Panc1 (cell line): ENCODE data around the gene ATCAY. TPM values are rescaled to one million over a fixed set of nuclear protein-coding genes. Genes with fewer than 3 reads are reported as not detected.
"Not testable (repeated sequence)": the region's sequence is repeated elsewhere in the genome, so short reads cannot be mapped to it uniquely, and the experiment has no call there.

Experiments used
- ATAC-seq: fragments of 200-7000 bp; cut with Tn5 transposase; 2 replicates; pipeline ENCODE4 v1.9.1; 2020; ENCODE audit warnings: mild to moderate bottlenecking, moderate library complexity
- BruUV-seq: library from RNA; stranded (reverse); fragments of 400-500 nt; replicated peaks from 2 replicates; lab custom pipeline; 2021; lab: Mats Ljungman, UMichigan
- CTCF ChIA-PET: fragments of 300-600 bp; sonication (Branson Sonifier 250); formaldehyde crosslinking; loops from one replicate; lab custom pipeline; 2022; ENCODE audit warnings: antibody characterized with exemption; lab: Charles Lee
- POLR2A ChIA-PET: fragments of 300-600 bp; sonication (Branson Sonifier 250); formaldehyde crosslinking; loops from one replicate; lab custom pipeline; 2022; ENCODE audit warnings: antibody characterized with exemption; lab: Charles Lee
- DNase-seq: peaks from one replicate; pipeline ENCODE4 v3.0.0-alpha.2; 2010; ENCODE audit warnings: low read depth, low spot score
- H3K27ac ChIP-seq: 2 replicates; pipeline ENCODE4 v1.5.1; 2011; ENCODE audit warnings: mild to moderate bottlenecking, low read length, inconsistent platforms
- H3K27me3 ChIP-seq: fragments of 200-500 bp; sonication (Bioruptor generic); 2 replicates; pipeline ENCODE4 v1.6.0; 2014; ENCODE audit warnings: low read length, inconsistent platforms; ENCODE audit not compliant: control insufficient read depth, insufficient read depth
- H3K36me3 ChIP-seq: fragments of 200-500 bp; sonication (Bioruptor generic); 2 replicates; pipeline ENCODE4 v1.5.1; 2014; ENCODE audit warnings: inconsistent platforms, mild to moderate bottlenecking, low read length, moderate library complexity; ENCODE audit not compliant: control insufficient read depth, insufficient read depth
- H3K4me1 ChIP-seq: 2 replicates; pipeline ENCODE4 v1.5.1; 2011; ENCODE audit warnings: inconsistent platforms, mild to moderate bottlenecking, low read length, moderate library complexity; ENCODE audit not compliant: control insufficient read depth, insufficient read depth
- H3K4me3 ChIP-seq, 2 experiments: 2 replicates each; pipeline ENCODE4 v1.5.1; 2011 to 2012; ENCODE audit warnings: low read depth in 2 of 2, low read length in 2 of 2, mild to moderate bottlenecking in 2 of 2, inconsistent platforms in 1 of 2, moderate library complexity in 1 of 2
- H3K9me3 ChIP-seq: fragments of 200-500 bp; sonication (Bioruptor generic); 2 replicates; pipeline ENCODE4 v1.5.1; 2014; ENCODE audit warnings: low read depth, mild to moderate bottlenecking, inconsistent platforms, low read length, moderate library complexity; ENCODE audit not compliant: control insufficient read depth, insufficient read depth
- CTCF ChIP-seq: fragments of 450-650 bp; IDR thresholded peaks from 2 replicates; pipeline ENCODE4 v1.5.1; 2017; ENCODE audit warnings: mild to moderate bottlenecking
- POLR2AphosphoS5 ChIP-seq: IDR thresholded peaks from 2 replicates; pipeline ENCODE4 v1.6.1; 2012; ENCODE audit warnings: mild to moderate bottlenecking, low read depth, low read length, moderate library complexity
- SIN3A ChIP-seq: IDR thresholded peaks from 2 replicates; pipeline ENCODE4 v1.6.1; 2012; ENCODE audit warnings: low read depth, mild to moderate bottlenecking, low read length, moderate library complexity, borderline replicate concordance; ENCODE audit not compliant: insufficient read depth
- TCF7L2 ChIP-seq: IDR thresholded peaks from 2 replicates; pipeline ENCODE4 v1.6.1; 2011; ENCODE audit warnings: mild to moderate bottlenecking, low read depth, low read length, inconsistent platforms
- in situ Hi-C: cut with HindIII; loops from 2 replicates; pipeline ENCODE4 v1.10.0; 2016; ENCODE audit warnings: low sequenced_read_pairs, low pct_unique_long_range_greater_than_20kb
- intact Hi-C: fragments of 100-400 bp; cut with micrococcal nuclease; formaldehyde crosslinking; loops from one replicate; pipeline ENCODE4 v1.10.0; 2022; ENCODE audit not compliant: unreplicated experiment
- total RNA-seq: library from RNA; stranded (reverse); gene quantifications from one replicate; pipeline ENCODE4 v1.2.1, GENCODE V29; 2021; ENCODE audit not compliant: unreplicated experiment
- TF ChIP-seq, protein P1 (sequence below), 2 experiments: IDR thresholded peaks; 2 replicates each; pipeline ENCODE4 v1.6.1; 2011 to 2012; ENCODE audit warnings: low read depth in 2 of 2, control low read depth in 1 of 2, low read length in 1 of 2, mild to moderate bottlenecking in 1 of 2, moderate library complexity in 1 of 2; ENCODE audit not compliant: insufficient read depth in 1 of 2

Gene ATCAY
- total RNA-seq, 1 experiment from 2014 or later: 0.15 TPM

DNA sequence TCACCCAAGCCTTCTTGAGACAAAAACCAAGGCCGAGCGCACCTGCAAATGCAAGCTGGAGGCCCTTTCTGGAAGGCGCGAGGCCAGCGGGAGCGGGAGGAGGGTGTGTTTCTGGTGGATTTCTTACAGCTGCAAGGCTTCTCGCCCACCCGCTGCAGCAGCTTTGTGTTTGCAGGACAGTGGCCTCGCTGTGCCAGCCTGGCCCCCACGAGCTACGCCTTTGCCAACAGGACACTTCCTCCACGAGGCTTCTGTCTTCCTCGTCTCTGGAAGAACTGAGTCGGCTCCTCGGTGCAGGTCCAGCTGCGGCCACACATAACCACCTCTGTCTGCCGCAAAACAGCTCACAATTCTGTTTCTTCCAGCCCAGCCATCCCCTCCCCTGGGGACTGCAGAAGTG lies 10.1 kb downstream of the ATCAY start:
- POLR2A ChIA-PET: no interaction called here

GRCh38 chr19:3893509-3894179 lies 13.2 kb downstream of the ATCAY start:
- DNase-seq (no peak), ATAC-seq (peak; percentile 34; the same call in 1 of the 2 replicates)
- no TSS peak for BruUV-seq
- Histone ChIP-seq H3K4me3 (no peak overlapping the region), H3K27me3 (no peaks in the 10 kb centered on the region), H3K27ac (no peak overlapping the region), H3K36me3 (no peaks in the 10 kb centered on the region), H3K4me1 (no peaks in the 10 kb centered on the region), H3K9me3 (no peaks in the 10 kb centered on the region)
- intact Hi-C loops: no loop called here
- POLR2A ChIA-PET: no interaction called here
- CTCF ChIA-PET: no interaction called here
- TF ChIP-seq SIN3A (no peak), CTCF (no peak), TCF7L2 (no peak), POLR2AphosphoS5 (no peak)
- TF ChIP-seq, protein P1, sequence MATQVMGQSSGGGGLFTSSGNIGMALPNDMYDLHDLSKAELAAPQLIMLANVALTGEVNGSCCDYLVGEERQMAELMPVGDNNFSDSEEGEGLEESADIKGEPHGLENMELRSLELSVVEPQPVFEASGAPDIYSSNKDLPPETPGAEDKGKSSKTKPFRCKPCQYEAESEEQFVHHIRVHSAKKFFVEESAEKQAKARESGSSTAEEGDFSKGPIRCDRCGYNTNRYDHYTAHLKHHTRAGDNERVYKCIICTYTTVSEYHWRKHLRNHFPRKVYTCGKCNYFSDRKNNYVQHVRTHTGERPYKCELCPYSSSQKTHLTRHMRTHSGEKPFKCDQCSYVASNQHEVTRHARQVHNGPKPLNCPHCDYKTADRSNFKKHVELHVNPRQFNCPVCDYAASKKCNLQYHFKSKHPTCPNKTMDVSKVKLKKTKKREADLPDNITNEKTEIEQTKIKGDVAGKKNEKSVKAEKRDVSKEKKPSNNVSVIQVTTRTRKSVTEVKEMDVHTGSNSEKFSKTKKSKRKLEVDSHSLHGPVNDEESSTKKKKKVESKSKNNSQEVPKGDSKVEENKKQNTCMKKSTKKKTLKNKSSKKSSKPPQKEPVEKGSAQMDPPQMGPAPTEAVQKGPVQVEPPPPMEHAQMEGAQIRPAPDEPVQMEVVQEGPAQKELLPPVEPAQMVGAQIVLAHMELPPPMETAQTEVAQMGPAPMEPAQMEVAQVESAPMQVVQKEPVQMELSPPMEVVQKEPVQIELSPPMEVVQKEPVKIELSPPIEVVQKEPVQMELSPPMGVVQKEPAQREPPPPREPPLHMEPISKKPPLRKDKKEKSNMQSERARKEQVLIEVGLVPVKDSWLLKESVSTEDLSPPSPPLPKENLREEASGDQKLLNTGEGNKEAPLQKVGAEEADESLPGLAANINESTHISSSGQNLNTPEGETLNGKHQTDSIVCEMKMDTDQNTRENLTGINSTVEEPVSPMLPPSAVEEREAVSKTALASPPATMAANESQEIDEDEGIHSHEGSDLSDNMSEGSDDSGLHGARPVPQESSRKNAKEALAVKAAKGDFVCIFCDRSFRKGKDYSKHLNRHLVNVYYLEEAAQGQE (IDR thresholded peaks at IDR 0.05; ENCODE audit: insufficient read depth in 1 of 2, low read depth in 2 of 2, low read length in 1 of 2): no peak
- in situ Hi-C loops: no loop called here

More for the DNA sequence above, 10.1 kb downstream of the ATCAY start:
- in situ Hi-C loops (no loop called here), intact Hi-C loops (no loop called here)
- Histone ChIP-seq H3K27ac (no peak overlapping the region), H3K9me3 (no peaks in the 10 kb centered on the region), H3K36me3 (no peaks in the 10 kb centered on the region), H3K4me1 (no peaks in the 10 kb centered on the region), H3K27me3 (no peaks in the 10 kb centered on the region), H3K4me3 (no peak overlapping the region)
- BruUV-seq: no TSS peak
- CTCF ChIA-PET: no interaction called here
- TF ChIP-seq SIN3A (no peak), CTCF (no peak), POLR2AphosphoS5 (no peak), TCF7L2 (no peak)
- TF ChIP-seq, protein P1 (IDR thresholded peaks at IDR 0.05; ENCODE audit: insufficient read depth in 1 of 2, low read depth in 2 of 2, low read length in 1 of 2): no peak
- DNase-seq (no peak), ATAC-seq (no peak)

GRCh38 chr19:3894959-3895358 lies 14.5 kb downstream of the ATCAY start:
- H3K4me3 ChIP-seq, intact Hi-C loops, H3K4me1 ChIP-seq, in situ Hi-C loops, DNase-seq, H3K27me3 ChIP-seq, H3K9me3 ChIP-seq, ATAC-seq, H3K36me3 ChIP-seq, POLR2A ChIA-PET, H3K27ac ChIP-seq, BruUV-seq: not testable (repeated sequence)
- CTCF ChIA-PET: interaction anchor here (0.6 kb wide), 2 partner anchors 40 to 286 kb away, joined by 3 to 4 read pairs; no protein-coding TSS in a partner anchor
